Activated B cell treated with CpG ODN at 0.5 μM for 24 hours (primary cell): ENCODE data around the gene MAP2K4. TPM values are rescaled to one million over a fixed set of nuclear protein-coding genes. Genes with fewer than 3 reads are reported as not detected.

ENCODE experiments used
- ATAC-seq: fragments of 200-7000 bp; cut with Tn5 transposase; one replicate; pipeline ENCODE4 v1.10.0; 2021; ENCODE audit warnings: low read depth, mild to moderate bottlenecking, moderate library complexity
- CTCF ChIA-PET: fragments of 350-600 bp; sonication (Branson Sonifier 250); formaldehyde crosslinking; loops from one replicate; lab custom pipeline; 2021; ENCODE audit warnings: antibody characterized with exemption; lab: Charles Lee
- POLR2A ChIA-PET: fragments of 350-600 bp; sonication (Branson Sonifier 250); formaldehyde crosslinking; loops from one replicate; lab custom pipeline; 2021; ENCODE audit warnings: antibody characterized with exemption; lab: Charles Lee
- DNase-seq: peaks from one replicate; pipeline ENCODE4 v3.0.0; 2022
- H3K27ac Mint-ChIP-seq: one replicate; pipeline ENCODE4 v1.8.0; 2020; ENCODE audit warnings: mixed read lengths
- H3K27me3 Mint-ChIP-seq: one replicate; pipeline ENCODE4 v1.8.0; 2021; ENCODE audit warnings: mixed read lengths
- H3K36me3 Mint-ChIP-seq: one replicate; pipeline ENCODE4 v1.8.0; 2021; ENCODE audit warnings: low read depth, mixed read lengths
- H3K4me1 Mint-ChIP-seq: one replicate; pipeline ENCODE4 v1.8.0; 2021; ENCODE audit warnings: mixed read lengths
- H3K4me3 Mint-ChIP-seq: one replicate; pipeline ENCODE4 v1.8.0; 2020; ENCODE audit warnings: mild to moderate bottlenecking, mixed read lengths
- H3K9me3 Mint-ChIP-seq: one replicate; pipeline ENCODE4 v1.8.0; 2020; ENCODE audit warnings: mixed read lengths
- intact Hi-C: fragments of 100-400 bp; cut with micrococcal nuclease; formaldehyde crosslinking; loops from one replicate; pipeline ENCODE4 v1.15.1; 2024
- total RNA-seq: library from RNA; stranded (reverse); gene quantifications from 2 replicates; pipeline ENCODE4 v1.2.3, GENCODE V29; 2022
- TF ChIP-seq, protein P1 (sequence below): fragments of 200-600 bp; IDR thresholded peaks from one replicate; pipeline ENCODE4 v1.8.0; 2022; ENCODE audit warnings: antibody characterized with exemption, mild to moderate bottlenecking

The MAP2K4 gene
- total RNA-seq, 1 donor from 2014 or later: 32.9 TPM

DNA sequence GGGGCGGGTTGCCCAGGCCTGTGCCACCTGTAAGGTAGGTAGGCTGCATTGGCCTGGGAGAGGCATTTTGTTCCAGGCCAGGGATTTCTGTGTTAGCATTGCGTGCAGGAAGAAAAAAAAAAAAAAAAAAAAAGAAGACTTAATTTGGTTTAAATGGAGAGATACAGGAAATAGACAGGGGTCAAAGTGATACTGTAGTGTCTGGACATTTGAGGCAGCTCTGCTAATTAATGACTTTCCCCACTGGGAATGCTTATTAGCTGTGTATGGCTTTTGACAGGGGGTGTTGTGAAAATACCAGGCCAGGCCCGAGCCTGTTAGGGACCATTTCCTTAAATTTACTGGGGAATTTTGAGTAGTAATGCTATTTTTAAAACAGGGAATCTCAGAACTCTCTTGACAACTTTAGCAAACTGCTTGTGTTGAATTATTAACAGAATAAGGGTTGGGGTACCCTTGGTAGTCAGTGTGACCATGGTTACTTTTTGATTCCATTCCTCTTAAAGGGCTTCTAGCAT, 1.0 kb downstream of the MAP2K4 start:
- H3K36me3 Mint-ChIP-seq: no peaks in the 10 kb centered on the region
- intact Hi-C loops: loop anchor here (2.0 kb wide), 1 partner anchor 997 kb away; the partner anchor contains the start of gene ELAC2
- TF ChIP-seq, protein P1, sequence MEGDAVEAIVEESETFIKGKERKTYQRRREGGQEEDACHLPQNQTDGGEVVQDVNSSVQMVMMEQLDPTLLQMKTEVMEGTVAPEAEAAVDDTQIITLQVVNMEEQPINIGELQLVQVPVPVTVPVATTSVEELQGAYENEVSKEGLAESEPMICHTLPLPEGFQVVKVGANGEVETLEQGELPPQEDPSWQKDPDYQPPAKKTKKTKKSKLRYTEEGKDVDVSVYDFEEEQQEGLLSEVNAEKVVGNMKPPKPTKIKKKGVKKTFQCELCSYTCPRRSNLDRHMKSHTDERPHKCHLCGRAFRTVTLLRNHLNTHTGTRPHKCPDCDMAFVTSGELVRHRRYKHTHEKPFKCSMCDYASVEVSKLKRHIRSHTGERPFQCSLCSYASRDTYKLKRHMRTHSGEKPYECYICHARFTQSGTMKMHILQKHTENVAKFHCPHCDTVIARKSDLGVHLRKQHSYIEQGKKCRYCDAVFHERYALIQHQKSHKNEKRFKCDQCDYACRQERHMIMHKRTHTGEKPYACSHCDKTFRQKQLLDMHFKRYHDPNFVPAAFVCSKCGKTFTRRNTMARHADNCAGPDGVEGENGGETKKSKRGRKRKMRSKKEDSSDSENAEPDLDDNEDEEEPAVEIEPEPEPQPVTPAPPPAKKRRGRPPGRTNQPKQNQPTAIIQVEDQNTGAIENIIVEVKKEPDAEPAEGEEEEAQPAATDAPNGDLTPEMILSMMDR: no peak
- H3K27me3 Mint-ChIP-seq: peaks cover 2% of the 10 kb centered on the region
- peak overlapping the region; percentile 73 for H3K27ac Mint-ChIP-seq
- ATAC-seq: no peak
- no peak for DNase-seq
- peak overlapping the region; percentile 79 for H3K4me3 Mint-ChIP-seq
- H3K4me1 Mint-ChIP-seq: peaks cover 38% of the 10 kb centered on the region
- POLR2A ChIA-PET: interaction anchor here (0.6 to 8.4 kb wide), 3 partner anchors 24 to 1910 kb away, joined by 8 to 191 read pairs (median 10); partner anchors contain the start of gene ZNF18
- CTCF ChIA-PET: interaction anchor here (0.5 kb wide), 1 partner anchor 1010 kb away, joined by 3 read pairs; no protein-coding TSS in a partner anchor
- no peaks in the 10 kb centered on the region for H3K9me3 Mint-ChIP-seq

- TF ChIP-seq, protein P1: no peak
- Mint-ChIP-seq H3K36me3 (peaks cover 4% of the 10 kb centered on the region), H3K27ac (peak overlapping the region; percentile 9), H3K27me3 (peaks cover 2% of the 10 kb centered on the region), H3K9me3 (no peaks in the 10 kb centered on the region), H3K4me1 (peaks cover 43% of the 10 kb centered on the region), H3K4me3 (no peak overlapping the region)
- intact Hi-C loops: no loop called here
- DNase-seq (no peak), ATAC-seq (no peak)
- ChIA-PET CTCF (interaction anchor here (0.5 kb wide), 1 partner anchor 1009 kb away, joined by 3 read pairs; no protein-coding TSS in a partner anchor), POLR2A (interaction anchor here (0.5 to 8.4 kb wide), 4 partner anchors 25 to 1909 kb away, joined by 3 to 191 read pairs (median 9); partner anchors contain the start of gene ZNF18)
Observed at GRCh38 chr17:12022310-12022709, 1.6 kb downstream of the MAP2K4 start.

- CTCF ChIA-PET: no interaction called here
- peaks cover 4% of the 10 kb centered on the region for H3K36me3 Mint-ChIP-seq
- H3K4me1 Mint-ChIP-seq: peaks cover 47% of the 10 kb centered on the region
- TF ChIP-seq, protein P1: no peak
- ATAC-seq (no peak), DNase-seq (no peak)
- intact Hi-C loops: no loop called here
- no peak overlapping the region for H3K4me3 Mint-ChIP-seq
- H3K9me3 Mint-ChIP-seq: no peaks in the 10 kb centered on the region
- H3K27me3 Mint-ChIP-seq: peaks cover 2% of the 10 kb centered on the region
- POLR2A ChIA-PET: interaction anchor here (8.4 kb wide), 1 partner anchor 27 kb away, joined by 191 read pairs; the partner anchor contains the start of gene ZNF18
- no peak overlapping the region for H3K27ac Mint-ChIP-seq
Observed at GRCh38 chr17:12024327-12024726, 3.6 kb downstream of the MAP2K4 start.

- H3K4me3 Mint-ChIP-seq: no peak overlapping the region
Observed at GRCh38 chr17:12027658-12028057, 7.0 kb downstream of the MAP2K4 start.

DNA sequence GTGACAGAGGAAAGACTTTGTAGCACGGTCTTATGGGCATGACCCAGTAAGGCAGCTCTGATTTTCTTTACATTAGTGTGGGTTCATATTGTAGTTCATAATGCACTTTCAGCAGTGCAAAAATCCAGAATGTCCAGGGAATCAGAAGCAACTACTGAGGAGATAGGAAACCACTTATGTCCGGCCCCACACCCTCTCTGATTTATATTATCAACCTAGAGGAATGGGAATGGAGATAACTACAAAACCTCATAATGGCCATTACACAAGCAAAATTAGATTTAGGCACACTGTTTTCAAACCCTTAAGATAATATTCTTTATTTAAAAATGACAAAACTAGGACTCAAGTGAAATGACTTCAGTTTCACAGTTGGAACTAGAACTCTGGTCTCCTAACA, 7.9 kb downstream of the MAP2K4 start:
- Mint-ChIP-seq H3K27ac (no peak overlapping the region), H3K9me3 (no peaks in the 10 kb centered on the region), H3K4me1 (peaks cover 40% of the 10 kb centered on the region), H3K4me3 (no peak overlapping the region), H3K27me3 (no peaks in the 10 kb centered on the region), H3K36me3 (peaks cover 8% of the 10 kb centered on the region)
- DNase-seq: no peak
- TF ChIP-seq, protein P1: no peak
- ChIA-PET CTCF (no interaction called here), POLR2A (no interaction called here)
- no peak for ATAC-seq
- intact Hi-C loops: no loop called here

More at GRCh38 chr17:12027658-12028057, 7.0 kb downstream of the MAP2K4 start:
- ChIA-PET POLR2A (no interaction called here), CTCF (no interaction called here)
- Mint-ChIP-seq H3K4me1 (peaks cover 48% of the 10 kb centered on the region), H3K27ac (no peak overlapping the region), H3K9me3 (no peaks in the 10 kb centered on the region), H3K36me3 (peaks cover 6% of the 10 kb centered on the region), H3K27me3 (no peaks in the 10 kb centered on the region)
- intact Hi-C loops: no loop called here
- DNase-seq (no peak), ATAC-seq (no peak)
- TF ChIP-seq, protein P1: no peak
